ENCODE results near the gene HOXB2. TPM values are rescaled to one million over a fixed set of nuclear protein-coding genes. Genes with fewer than 3 reads are reported as not detected.

Gene HOXB2
- total and polyA plus RNA-seq, 2 experiments from 2014 or later = not detected

DNA sequence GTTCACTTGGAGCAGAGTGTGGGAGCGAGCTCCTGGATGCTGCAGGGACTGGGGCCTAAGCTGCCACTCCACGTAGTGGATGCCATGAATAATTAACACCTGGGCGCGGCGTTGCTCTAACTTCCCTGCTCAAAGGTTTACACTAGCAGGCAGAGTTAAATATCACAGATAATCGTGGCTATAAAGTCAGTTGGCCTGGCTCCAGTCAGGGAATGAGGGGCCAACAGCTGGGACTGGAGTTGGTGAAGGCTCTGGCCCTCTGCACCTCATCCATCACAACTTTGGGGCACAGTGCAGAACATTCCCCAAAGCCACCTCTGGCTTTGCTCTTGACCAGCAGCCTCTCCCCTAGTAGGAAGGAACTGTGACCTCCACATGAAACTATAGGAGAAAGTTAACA, 22.3 kb upstream of the HOXB2 start (continued):
- TF ChIP-seq, protein P1, sequence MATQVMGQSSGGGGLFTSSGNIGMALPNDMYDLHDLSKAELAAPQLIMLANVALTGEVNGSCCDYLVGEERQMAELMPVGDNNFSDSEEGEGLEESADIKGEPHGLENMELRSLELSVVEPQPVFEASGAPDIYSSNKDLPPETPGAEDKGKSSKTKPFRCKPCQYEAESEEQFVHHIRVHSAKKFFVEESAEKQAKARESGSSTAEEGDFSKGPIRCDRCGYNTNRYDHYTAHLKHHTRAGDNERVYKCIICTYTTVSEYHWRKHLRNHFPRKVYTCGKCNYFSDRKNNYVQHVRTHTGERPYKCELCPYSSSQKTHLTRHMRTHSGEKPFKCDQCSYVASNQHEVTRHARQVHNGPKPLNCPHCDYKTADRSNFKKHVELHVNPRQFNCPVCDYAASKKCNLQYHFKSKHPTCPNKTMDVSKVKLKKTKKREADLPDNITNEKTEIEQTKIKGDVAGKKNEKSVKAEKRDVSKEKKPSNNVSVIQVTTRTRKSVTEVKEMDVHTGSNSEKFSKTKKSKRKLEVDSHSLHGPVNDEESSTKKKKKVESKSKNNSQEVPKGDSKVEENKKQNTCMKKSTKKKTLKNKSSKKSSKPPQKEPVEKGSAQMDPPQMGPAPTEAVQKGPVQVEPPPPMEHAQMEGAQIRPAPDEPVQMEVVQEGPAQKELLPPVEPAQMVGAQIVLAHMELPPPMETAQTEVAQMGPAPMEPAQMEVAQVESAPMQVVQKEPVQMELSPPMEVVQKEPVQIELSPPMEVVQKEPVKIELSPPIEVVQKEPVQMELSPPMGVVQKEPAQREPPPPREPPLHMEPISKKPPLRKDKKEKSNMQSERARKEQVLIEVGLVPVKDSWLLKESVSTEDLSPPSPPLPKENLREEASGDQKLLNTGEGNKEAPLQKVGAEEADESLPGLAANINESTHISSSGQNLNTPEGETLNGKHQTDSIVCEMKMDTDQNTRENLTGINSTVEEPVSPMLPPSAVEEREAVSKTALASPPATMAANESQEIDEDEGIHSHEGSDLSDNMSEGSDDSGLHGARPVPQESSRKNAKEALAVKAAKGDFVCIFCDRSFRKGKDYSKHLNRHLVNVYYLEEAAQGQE (IDR thresholded peaks at IDR 0.05; ENCODE audit: unreplicated experiment) = no peak
- no peak for TF ChIP-seq JUNB (IDR thresholded peaks at IDR 0.05; ENCODE audit: unreplicated experiment)
- TF ChIP-seq STAT1 (IDR thresholded peaks at IDR 0.05; ENCODE audit: unreplicated experiment) = no peak
- no peak for TF ChIP-seq NANOG (IDR thresholded peaks at IDR 0.05; ENCODE audit: borderline replicate concordance)

- DNase-seq (ENCODE audit: low spot score) (no peak), ATAC-seq (no peak)
- Mint-ChIP-seq H3K9me3 (no peaks in the 10 kb centered on the region), H3K27me3 (ENCODE audit: insufficient read depth, low read depth, poor library complexity) (peaks cover 23% of the 10 kb centered on the region), H3K36me3 (ENCODE audit: low read depth) (no peaks in the 10 kb centered on the region), H3K4me3 (no peak overlapping the region), H3K4me1 (peaks cover 29% of the 10 kb centered on the region), H3K27ac (no peak overlapping the region)
- peaks cover 77% of the 10 kb centered on the region for H3K4me1 ChIP-seq (ENCODE audit: insufficient read depth)
- H3K27me3 ChIP-seq (ENCODE audit: insufficient read depth) = peaks cover 100% of the 10 kb centered on the region
- H3K9me2 ChIP-seq (ENCODE audit: insufficient read depth) = no peaks in the 10 kb centered on the region
- 0 out of 2 replicates have a peak overlapping the region, but pooled peaks have one; percentile 38 for H3K4me2 ChIP-seq
- no peak overlapping the region for H3K4me3 ChIP-seq
- H3F3A ChIP-seq (replicated peaks; ENCODE audit: low read depth) = peaks cover 62% of the 10 kb centered on the region
- TF ChIP-seq, protein P1 (IDR thresholded peaks at IDR 0.05; ENCODE audit: unreplicated experiment) = no peak
- peak; percentile 44 for TF ChIP-seq EZH2 (IDR thresholded peaks at IDR 0.05; ENCODE audit: low read depth, unreplicated experiment)
- no peaks in the 10 kb centered on the region for H3K79me2 ChIP-seq (replicated peaks; ENCODE audit: insufficient read depth)
- H3K36me3 ChIP-seq (ENCODE audit: insufficient read depth) = no peaks in the 10 kb centered on the region
- no peak overlapping the region for H3K27ac ChIP-seq (ENCODE audit: low read depth)
- H4K20me1 ChIP-seq (replicated peaks; ENCODE audit: insufficient read depth) = peaks cover 67% of the 10 kb centered on the region
- no peak overlapping the region for H2AFZ ChIP-seq
Observed at GRCh38 chr17:48566717-48567116, 21.8 kb upstream of the HOXB2 start.

All from GM23338 (cell line).